ENCODE data around the gene ISYNA1.

Gene ISYNA1

GRCh38 chr19:18437491-18438330 lies at the start of gene ISYNA1:
ISYNA1 (minus strand) TSS chr19:18438133; CDS start chr19:18437979, 154 bp downstream.
- DNase-seq = peak; percentile 68

DNA sequence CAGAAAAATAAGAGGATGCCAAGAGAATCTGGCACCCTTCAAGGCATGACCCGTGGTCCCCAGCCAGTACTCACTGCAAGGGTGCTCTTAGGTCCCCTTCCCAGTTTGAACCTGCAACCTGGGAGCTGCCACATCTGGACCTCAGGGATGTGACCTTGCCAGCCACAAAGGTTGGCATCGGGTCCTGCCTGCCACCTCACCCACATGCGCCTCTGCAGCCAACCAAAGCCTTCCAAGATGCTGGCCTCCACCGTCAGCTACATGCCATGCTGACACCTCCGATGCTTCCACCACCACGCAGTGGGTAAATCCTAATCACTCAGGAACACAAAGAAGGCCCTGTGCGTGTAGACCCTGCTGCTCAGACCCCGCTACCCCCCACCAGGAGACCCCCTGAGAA lies 48.8 kb upstream of the ISYNA1 start:
- DNase-seq = no peak

DNA sequence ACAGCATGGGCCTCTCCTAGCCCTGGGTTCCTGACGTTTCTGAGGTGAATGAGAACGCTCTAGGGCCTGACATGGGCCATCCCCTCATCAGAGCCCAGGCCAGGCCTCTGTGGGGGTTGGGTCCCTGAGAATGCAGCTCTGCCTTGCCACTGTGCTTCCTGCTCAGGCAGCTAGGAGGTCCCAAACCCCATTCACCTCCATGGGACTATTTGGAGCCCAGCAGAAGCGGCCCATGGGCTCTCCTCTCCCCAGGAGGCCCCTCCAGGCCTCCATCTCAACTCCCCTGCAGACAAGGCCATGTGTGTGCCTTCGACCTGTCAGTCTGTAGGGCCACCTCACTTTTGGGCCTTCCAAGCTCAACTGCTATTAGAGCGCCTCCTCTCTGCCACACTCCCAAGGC lies 47.1 kb upstream of the ISYNA1 start:
- no peak for DNase-seq

- DNase-seq = no peak
Observed at GRCh38 chr19:18483119-18483890, 45.4 kb upstream of the ISYNA1 start.

- DNase-seq = no peak
Observed at GRCh38 chr19:18481505-18482222, 43.7 kb upstream of the ISYNA1 start.

- no peak for DNase-seq
Observed at GRCh38 chr19:18480006-18480691, 42.2 kb upstream of the ISYNA1 start.

DNA sequence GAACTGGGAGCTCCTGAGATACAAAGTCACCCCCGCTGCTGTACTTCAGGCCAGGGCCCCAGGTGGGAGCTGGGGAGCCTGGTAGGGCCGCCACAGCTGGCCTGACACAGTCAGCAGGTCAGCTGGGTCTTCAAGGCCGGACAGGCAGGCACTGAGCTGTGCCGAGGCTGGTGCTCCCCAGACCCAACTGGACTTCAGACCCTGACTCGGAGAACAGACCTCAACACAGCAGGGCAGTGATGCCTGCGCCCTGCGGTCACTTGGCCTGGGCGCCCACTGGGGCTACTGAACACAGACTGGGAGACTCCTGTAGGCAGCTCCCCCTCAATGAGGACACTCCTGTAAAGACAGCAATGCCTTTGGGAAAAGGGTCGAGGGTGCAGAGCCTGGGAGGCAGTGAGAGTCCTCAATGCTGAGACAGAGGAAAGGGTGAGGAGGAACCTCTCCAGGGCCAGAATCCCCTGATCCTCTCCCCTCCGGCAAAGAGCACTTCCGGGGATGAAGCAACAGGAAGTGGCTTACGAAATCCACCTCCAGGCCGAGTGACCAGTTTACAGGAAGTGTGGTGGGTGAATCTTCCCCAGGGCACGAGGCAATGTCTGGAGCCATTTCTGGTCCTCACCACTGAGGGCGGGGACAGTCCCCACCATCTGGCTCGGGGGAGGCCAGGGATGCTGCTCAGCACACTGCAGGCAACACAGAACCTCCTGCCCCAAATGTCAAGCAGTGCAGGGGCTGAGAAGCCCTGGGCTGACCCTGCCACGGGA lies 40.8 kb upstream of the ISYNA1 start:
- DNase-seq = peak; percentile 52

- no peak for DNase-seq
Observed at GRCh38 chr19:18477974-18478373, 40.0 kb upstream of the ISYNA1 start.

GRCh38 chr19:18477042-18477779 lies 39.3 kb upstream of the ISYNA1 start:
- no peak for DNase-seq

GRCh38 chr19:18476507-18477041 lies 38.6 kb upstream of the ISYNA1 start:
- DNase-seq = no peak

DNA sequence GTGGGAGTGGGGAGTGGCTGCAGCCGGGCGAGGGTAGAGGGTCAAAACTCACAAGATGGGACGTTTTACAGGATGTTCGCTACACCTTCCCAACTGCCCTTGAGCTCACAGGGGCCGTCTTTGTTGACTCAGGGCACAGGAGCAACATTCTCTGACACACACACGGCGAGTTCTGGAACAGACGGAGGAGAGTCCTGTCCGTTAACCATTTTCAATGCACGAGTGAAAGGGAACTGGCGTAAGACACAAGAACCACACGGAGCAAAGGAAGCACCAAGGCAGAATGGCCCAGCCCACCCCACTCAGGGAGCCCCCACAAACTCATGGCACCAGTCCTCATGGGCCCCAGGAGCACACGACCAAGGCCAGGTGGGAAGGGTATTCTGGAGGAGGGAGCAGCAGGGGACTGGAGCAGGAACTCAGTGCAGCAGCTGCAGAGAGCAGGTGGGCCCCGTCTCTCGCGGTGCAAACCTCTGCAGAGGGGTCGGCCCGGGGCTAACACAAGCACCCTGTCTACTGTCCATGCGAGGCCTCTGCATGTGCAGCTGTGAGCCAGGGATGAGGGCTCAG lies 37.9 kb upstream of the ISYNA1 start:
- DNase-seq = no peak

DNA sequence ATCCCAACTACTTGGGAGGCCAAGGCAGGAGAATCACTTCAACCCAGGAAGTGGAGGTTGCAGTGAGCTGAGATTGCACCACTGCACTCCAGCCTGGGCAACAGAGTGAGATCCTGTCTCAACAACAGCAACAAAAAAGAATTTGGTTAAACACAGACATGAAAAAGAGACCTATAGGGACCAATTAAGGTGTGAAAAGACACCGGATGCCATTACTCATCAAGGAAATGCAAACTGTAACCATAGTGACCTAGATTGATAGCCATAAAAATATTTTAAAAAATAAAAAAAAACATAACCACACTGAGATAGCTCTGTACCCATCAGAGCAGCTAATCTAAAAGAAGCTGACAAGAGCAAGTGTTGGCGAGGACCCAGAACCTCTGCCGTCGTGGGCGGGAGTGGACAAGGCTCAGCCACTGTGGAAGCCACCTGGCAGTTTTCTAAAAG lies 37.1 kb upstream of the ISYNA1 start:
- DNase-seq = no peak

DNA sequence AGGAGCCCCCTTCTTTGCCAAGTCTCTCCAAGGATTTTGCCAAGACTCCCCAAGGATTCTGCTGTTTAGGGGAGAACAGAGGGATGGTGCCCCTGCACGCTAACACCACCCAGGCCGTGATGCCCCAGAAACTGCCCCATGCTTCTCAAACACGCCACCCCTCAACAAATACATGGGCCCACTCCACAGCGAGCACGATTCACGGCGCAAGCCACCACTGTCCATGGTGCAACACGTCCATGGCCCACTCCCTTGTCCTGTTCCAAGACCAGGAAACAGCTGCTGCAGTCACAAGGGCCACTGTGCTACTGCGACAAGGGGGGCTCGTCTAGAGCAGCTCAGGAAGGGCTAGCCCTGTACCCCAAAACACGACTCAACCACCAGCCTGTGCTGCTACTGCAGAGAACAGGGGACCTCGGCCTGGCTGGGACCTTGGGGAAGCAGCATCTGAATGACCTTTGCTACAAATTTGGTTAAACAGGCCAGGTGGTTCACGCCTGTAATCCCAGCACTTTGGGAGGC lies 36.5 kb upstream of the ISYNA1 start:
- no peak for DNase-seq

- no peak for DNase-seq
Observed at GRCh38 chr19:18473706-18474087, 35.8 kb upstream of the ISYNA1 start.

- DNase-seq = no peak
Observed at GRCh38 chr19:18473003-18473705, 35.2 kb upstream of the ISYNA1 start.

DNA sequence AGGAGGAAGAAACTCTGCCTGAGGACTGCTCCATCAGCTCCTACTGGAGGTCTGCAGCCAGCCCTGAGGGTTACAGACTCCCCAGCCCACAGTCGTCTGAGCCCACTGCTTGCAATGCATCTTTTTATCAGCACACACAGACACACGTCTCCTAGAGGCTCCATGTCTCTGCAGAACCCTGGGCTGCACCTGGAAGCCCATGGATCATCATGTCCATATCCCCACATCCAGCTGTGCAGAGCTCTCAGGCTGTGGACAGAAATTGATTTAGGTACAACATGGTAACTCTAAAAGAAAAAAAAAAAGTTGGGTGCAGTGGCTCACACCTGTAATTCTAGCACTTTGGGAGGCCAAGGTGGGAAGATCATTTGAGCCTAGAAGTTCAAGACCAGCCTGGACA lies 32.9 kb upstream of the ISYNA1 start:
- DNase-seq = no peak

DNA sequence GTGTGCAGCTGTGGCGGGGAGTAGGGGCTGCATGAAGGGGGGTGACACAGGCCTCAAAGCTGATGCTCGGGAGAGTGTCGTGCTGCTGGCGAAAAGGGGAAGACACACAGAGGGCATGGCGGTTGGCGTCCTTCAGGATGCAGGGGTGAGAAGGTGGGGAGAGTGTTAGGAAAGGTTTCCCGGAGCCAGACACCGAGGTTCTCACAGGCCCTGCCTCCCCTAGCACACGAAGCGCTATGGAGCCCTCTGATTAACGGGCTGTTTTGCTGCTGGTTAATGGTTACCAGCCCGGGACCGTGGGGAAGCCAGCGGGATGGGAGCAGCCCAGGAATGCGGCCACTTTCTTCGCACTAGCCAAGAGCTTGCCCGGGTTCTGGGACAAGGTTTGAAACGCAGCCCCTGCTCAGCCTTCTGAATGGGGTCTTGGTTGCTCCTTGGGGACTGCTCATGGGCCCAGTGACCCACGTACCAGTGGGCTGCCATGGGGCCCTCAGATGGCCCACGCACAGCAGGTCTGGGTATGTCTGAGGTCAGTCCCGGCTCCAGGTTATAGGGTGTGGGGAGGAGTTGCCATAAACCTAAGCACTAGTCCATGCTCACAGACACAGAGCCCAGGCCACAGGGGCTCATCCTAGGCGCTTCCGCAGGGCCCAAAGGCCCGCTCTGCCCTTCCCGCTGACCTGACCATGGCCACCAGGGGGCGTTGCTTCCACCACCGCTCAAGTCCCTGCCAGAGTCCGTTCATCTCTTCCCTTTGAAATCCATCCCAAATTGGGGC lies 31.3 kb upstream of the ISYNA1 start:
- peak; percentile 62 for DNase-seq

DNA sequence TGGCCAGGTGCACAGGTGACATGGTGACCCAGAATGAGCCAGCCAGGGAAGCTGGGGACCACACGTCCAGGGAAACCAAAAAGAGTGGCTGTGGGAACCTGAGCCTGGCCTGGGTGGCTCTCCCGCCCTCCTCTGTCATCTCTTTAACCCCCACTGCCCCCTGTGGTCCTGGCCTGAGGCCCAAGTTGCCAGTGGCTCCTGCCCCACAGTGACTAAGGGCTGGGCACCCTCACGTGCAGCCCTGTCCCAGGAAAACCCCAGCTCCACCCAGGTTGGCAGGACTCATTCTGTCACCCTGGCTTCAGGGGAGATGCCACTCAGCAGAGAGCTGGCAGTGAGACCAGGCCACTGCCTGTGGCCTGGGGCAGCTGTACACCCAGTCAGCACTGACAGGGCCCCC lies 30.6 kb upstream of the ISYNA1 start:
- peak; percentile 35 for DNase-seq

DNA sequence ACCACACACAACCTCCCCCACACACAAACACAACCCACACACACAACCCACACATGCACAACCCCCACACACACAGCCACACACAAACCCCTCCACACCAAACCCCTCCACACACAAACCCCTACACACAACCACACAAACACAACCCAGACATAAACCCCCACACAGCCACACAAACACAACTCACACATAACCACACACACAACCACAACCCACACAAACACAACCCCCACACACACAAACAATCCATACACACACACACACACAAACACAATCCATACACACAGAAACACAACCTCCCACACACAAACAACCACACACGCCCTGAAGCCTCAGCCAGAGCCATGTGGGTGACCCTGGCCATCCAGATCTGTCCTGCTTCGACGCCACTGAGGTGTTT lies 30.0 kb upstream of the ISYNA1 start:
- DNase-seq = no peak

Measured in hematopoietic multipotent progenitor cell treated with erythropoietin and hydrocortisone succinate and interleukin-3 and kit ligand, for 8 days (in vitro differentiated cells).